OCI-M2 (cell line): ENCODE data around the gene HYAL2.
A peak's percentile ranks its signal among the peaks of the same experiment; 100 is the strongest.

Source experiments
- DNase-seq: peaks from one replicate; lab custom pipeline; 2025; ENCODE audit not compliant: unreplicated experiment; lab: John Stamatoyannopoulos, UW

The HYAL2 gene

DNA sequence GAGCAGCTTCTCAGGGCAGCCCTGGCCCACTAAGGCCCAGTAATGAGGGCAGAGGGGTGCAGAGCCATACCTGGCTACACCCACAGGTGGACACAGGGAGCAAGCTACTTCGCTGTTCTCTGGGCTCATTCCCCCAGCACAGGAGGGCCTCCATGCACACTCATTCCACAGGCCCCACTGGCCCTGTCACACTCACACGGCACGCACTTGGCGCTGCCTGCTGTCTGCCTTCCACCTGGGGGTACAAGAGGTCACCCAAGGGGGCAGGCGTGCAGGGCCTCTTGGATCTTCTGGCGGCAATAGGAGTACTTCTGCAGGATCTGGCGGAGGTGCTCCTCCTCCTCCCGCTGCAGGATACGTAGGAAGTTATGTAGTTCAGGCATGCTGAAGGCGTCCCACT, 7.8 kb upstream of the HYAL2 start:
- DNase-seq, result no peak

DNA sequence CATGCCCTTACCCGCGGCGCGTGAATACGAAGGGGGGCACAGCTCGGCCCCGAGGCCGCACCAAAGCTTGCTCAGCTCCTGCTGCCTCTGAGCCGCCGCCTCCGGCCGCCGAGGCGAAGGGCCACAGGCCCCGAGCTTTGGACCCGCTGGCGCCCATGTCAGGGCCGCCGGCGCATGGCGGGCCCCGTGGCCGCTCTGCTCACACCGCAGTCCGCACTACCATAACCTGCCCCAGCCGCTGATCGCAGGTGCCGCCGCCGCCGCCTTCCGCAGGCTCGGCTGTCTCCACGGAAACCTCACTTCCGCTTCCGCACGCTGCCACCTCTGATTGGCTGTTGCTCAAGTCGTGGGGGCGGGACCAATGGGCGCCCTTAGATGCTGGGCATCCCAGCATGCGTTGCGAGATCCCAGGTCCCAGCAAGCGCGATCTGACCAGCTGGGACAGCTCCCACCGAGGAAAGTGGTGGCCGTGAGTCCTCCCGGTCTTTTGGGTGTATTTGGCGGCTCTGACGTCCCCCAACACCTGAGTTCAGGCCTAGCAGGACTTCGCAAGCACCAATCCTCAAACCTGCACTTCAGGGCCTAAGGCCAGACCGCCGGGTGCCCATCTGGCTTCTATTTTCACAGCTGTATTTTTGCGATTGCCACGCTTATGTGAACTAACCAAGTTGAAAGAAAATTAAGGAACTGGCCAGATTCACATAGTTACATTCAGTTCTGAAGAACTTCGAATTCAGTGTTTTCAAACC, 5.6 kb upstream of the HYAL2 start, which contains the start of gene TUSC2:
Gene TUSC2, minus strand, starts transcription at position 281 of the 749 bp plus-strand sequence. Its CDS starts 124 bp downstream, at position 157.
- peak; percentile 79 for DNase-seq

DNA sequence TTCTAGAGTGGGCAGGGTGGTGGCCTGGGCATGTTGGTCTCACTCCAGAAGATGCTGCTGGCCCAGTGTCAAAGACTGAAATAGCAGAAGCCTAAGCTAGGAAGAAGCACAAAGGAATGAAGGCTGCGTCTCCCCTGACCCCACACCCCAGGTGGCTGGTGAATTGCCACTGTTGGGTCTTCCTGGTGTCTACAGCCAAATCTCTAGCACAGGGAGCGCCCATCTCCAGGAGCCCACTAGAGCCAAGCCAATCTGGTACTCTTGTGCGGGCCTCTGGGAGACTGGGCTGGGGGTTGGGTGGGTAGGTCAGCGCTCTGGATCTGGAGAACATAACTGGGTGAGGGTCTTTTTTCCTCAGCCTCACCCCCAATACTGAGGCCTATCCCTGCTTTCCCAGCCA, 4.6 kb upstream of the HYAL2 start:
- DNase-seq, result no peak

DNA sequence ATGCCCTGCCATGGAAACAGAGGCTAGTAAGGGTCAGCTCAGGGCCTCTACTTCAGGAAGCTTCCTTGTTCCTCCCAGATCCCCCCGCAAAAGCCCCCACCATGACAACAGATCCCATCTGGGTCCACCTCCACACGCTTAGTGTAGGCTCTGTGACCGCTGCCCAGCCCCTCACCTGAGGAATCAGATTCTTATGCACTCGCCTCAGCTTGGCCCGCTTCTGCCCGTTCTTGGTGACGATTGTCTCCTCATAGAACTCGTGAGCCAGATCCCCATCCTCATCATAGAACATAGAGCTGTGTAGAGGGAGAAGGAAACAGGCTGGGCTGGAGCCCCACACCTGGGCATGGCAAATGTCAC, 3.6 kb upstream of the HYAL2 start:
- DNase-seq, result no peak

DNA sequence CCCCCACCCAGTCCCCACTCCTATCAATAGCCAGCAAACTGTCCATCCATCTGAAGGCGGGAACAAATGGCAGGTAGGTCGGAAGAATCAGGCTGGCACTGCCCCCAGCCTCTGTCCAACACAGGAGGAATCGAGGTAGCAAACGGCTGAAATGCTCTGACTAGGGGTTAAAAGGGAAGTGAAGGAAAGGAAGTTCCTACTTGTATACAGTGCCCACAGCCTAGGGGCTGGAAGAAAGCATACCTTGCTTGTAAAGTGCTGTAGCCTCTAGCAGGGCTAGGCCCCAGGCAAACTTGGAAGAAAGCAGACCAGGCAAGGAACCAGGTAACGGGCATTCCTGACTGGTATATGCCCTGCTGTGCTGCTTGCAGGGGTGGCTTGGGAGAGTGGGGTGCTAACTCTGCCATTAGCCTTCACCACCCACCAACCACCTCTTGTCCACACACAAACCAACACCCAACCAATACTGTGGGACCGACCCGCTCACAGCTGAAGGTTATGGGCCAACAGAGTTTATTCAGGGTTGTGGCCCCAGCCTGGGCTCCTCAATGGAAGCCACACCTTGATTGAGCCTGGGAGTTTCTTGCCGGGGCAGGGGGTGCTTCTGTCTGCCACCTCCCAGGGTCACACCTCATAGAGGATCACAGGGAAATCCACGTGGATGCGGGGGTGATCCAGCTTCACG, 3.1 kb upstream of the HYAL2 start:
- no peak for DNase-seq

DNA sequence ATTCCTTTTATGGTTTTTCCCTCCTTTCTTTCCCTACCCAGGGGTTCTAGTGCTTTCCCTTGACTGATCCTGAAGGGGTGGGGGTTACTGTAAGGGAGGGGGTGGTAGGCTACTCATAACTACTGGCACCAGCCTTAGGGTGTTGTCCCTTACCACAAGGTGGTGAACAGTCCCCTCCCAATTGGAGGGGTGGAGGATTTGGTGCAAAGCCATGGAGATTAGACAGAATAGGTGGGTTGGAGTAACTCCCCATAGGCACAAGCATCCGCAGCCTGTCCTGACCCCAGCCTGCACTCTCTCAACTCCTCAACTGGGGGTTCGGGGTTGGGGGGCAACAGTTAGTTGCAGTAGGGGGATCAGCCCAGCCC, 2.6 kb upstream of the HYAL2 start:
- no peak for DNase-seq

DNA sequence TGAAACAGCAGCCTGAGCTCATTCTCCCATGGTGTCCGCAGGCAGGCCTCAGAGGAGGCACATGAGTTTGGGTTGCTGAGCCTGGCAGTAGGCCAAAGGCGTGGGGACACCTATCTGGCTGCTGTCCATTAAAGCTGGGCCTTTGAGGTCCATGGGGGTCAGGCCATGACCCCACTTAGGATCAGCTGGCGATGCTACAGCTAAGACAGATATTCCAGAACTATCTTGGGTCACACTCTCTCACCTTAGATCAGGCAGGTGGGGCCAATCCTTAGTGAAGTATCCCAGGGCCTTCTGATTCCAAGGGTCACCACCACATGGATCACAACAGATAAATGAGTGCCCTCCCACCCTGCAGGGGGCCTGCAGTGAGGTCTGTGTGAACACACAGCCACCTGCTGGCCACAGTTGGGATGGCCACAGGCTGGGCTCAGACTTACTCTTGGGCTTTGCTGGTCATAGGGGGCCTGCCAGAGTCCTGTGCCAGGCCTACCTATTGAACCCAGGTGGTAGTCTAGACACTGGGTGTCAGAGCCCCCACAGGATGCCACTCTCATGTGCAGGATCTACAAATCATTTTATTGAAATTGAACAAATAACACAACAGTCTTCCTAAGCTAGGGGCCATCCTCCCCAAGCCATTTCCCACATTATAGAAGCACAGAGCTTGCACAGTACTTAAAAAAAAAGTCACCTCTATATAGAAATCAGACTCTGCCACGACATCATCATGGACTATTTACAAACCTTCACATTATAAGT, 2.0 kb upstream of the HYAL2 start:
- DNase-seq, result peak; percentile 47

DNA sequence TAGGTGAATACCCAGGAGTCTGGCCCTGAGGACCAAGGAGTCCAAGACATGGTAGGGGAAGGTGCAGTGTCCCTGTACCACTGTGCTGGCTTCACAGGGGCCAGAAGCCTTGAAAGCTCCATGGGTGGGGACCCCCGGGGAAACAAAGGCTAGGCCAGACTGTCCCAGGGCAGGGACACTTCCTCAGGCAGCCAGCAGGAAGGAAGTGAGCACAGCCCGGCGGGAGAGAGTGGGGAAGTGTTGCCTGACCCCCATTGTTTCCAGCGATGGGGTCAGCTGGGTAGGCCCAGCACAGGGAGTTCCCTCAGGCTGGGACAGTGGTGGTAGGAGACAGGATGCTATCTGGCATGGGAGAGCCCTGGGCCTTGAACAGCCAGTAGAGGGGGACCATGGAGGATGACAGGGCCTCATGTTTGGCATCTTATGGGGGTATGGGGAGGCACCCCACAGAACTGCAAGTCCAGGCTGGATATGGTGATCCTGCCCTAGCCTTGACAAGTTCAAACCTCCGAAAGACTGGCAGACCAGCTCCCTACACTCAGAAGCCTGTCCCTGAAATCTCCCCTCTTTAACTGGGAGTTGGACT, 1.2 kb upstream of the HYAL2 start:
- DNase-seq, result no peak

DNA sequence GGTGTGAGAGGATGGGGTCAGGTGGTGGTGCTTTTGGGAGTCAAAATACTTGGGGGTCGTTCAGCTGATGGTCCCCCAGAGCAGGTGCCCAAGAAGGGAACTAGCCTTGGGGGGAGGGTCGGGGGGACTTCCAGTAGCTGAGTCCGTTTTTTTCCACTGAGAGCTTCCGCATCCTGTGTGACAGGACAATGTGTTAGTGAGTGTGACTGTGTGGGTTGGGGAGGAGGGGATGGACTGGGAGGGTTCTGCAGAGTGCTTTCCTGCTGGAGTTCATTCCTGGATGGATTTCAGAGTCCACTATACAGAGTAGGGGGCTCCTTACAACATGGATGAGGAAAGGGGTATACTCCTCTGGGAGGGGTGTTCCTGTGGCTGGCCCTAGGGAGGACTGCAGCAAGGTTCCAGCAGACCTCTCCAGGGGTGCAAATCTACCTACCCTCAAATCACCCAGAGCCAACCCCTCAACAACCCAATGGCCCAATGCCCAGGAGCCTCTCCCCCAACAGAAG, 601 bp upstream of the HYAL2 start:
- DNase-seq, result no peak

DNA sequence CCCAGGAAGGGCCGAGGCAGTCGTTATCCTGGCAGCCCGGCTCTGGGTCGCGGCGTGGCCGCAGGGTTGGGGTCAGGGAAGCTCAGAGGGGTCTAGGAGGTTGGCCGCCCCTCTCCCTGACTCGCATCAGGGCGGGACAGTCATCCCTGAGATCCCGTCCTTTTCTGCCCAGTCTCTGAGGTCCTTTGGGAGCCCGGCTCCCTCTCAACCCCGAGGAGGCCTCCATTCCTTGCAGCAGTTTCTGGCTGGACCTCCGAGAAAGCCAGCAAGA, 495 bp downstream of the HYAL2 start:
- no peak for DNase-seq

DNA sequence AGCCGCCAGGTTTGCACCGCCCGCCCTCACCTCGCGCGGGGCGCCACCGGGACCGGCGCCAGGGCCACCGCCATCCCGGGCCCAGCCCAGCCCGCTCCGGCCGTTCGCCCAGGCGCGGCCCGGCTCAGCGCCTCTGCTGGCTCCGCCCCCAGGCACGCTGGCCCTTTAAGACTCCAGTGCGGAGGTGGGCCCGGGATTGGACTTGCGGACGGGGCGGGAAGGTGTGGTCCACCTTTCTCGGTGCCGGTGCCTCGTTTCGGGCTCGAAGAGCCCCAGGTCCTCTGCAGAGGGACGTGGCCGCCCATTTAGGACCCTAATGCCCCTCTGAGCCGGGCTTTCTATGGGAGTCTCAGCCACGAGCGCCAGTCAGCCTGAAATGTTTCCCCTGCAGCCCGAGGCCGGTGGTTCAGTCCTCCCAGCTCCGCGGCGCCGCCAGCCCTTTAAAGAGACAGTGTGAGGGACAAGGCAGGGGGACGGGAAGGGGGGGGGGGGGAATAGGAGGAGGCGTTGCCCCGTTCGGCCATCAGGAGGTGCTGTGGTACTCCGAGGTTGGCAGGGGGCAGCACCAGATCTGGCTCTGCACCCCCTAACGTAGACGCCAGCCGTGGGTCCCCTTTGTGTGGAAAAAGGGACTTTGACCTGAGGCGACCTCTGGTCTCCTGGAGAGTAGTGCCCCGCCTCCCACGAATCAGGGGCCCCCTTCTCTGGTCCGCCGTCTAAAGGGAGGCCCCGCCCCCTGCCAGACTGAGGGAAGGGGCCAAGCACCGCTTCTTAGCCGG, 1.0 kb downstream of the HYAL2 start:
- DNase-seq, result peak; percentile 61

DNA sequence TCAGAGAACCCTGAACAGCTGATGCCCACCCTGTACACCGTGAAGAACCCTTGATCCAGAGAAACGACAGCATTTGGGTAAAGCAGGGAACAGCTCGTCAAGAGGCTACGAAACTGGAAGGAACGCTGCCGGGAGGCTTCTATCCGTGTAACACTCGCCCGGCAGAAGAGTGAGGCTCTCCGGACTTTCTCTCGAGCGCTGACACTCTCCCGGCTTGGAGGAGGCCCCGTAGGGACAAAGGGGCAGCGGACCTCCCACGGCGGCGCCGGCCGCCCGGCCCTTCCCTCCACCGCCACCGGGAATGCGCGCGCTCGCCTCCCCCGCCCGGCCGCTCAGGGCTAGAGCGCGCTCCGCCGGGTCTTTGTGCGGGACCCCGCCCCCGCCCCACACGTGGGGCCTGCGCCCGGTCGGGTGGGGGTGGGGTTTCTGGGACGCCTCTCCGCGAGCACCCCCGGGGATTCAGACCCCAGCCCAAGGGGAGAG, 1.7 kb downstream of the HYAL2 start:
- no peak for DNase-seq

DNA sequence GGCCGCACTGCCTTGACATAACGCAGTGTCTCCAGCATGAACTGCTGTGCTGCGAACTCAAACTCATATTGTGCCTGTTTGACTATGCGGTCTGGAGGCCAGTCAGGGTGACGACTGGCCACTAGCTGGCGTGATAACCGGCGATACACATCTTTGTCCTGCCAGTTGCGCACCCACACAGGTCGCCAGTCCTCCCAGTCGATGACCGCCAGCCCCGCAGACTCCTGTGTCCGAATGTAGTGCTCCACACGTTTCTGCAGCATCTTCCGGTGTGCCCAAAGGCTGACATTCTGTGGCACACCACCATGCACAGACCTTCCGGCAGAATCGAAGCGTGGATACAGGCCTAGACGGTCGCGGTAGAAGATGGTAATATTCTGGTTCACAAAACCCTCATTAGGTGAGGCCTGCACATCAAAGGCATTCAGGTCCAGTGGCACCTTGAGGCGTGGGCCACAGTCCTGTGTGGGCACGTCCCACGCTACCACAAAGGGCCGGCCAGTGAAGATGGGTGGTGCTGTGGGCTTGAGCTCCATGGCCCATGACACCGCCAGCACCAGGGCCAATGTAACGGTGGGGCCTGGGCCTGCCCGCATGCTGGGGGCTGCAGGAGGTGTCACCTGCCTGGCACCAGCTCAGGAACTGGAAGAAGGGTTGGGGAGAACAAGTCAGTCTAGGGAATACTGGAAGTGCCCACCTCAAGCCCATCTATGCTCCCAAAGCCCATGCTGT, 2.5 kb downstream of the HYAL2 start:
- DNase-seq, result no peak

DNA sequence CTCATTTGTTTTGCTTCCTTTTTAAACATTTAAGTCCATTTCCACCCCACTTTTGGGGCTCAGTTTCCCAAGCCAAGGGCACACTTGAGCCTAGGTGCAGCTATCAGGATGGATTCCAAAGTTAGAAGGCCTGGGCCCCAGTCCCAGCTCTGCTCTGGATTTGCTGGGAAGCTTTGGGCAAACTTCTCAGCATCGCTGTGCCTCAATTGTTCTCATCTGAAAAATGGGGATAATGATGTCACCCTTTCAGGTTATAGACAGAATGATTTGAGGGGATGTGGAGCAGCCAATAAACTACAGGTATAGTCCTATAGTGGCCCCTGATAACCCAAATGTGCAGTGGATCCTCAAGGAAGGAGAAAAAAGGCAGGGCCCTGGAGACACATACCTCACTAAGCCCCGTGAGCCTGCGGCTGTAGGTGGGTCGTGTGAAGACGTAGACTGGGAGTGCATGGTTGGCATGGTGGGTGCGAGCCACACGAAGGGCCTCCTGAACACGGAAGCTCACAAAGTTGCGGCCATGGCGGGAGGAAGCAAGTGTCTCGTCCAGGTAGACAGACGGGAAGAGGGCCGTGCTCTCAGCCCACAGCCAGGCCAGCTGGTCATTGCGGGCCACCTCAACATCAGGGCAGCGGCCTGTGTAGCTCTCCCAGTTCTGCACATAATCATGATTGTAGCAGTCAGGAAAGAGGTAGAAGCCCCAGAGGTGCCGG, 3.2 kb downstream of the HYAL2 start:
- DNase-seq, result no peak

DNA sequence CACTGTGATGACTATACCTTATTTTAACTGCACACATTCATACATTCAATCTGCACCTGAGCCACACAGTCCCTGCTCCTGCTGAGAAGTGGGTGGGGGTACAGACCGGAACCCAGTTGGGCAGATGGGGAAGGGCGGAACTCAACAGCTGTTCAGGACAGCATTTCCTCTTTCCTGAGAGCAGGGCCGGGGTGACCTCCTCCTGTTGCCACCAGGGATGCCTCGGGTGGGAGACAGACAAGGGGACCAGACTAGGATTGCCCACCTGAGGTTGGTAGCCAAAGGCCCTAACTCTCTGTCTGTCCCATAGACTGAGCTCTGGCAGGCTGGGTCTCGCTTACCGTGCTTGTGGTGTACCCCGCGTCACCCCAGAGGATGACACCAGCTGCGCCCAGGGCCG, 3.9 kb downstream of the HYAL2 start:
- no peak for DNase-seq

DNA sequence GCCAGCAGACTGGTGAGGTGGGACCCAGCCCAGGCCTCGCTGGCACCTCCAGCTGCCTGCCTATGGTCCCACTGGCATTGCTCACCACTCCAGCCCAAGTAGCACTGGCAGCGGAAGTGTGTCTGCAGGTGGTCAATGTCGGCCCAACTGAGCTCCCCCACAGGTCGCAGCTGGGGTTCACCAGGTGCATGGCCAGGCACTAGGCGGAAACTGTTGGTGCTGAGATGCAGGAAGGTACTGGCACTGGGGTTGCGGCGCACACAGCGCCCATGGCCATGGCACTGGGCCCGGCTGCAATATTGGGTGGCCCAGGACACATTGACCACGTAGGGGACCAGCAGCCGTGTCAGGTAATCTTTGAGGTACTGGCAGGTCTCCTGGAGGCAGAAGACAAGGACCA, 4.4 kb downstream of the HYAL2 start:
- no peak for DNase-seq

DNA sequence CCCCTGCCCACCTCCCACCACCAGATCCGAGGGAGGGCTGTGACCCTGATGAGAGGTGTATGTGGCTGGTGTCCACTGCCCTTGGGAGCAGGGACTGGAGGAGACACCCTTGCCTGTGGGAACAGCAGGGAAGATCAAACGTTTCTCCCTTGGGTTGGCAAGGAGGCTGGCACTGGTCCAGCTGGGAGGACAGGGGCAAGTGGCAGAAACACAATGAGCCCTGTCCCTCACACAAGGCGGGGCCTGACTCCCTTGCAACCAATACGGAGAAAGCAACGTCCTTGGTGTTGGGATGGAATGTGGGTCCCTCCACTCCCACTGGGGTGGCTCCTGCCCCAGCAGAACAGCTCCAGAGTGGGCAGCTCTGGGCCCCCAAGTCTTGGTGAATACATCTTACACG, 5.2 kb downstream of the HYAL2 start:
- no peak for DNase-seq

DNA sequence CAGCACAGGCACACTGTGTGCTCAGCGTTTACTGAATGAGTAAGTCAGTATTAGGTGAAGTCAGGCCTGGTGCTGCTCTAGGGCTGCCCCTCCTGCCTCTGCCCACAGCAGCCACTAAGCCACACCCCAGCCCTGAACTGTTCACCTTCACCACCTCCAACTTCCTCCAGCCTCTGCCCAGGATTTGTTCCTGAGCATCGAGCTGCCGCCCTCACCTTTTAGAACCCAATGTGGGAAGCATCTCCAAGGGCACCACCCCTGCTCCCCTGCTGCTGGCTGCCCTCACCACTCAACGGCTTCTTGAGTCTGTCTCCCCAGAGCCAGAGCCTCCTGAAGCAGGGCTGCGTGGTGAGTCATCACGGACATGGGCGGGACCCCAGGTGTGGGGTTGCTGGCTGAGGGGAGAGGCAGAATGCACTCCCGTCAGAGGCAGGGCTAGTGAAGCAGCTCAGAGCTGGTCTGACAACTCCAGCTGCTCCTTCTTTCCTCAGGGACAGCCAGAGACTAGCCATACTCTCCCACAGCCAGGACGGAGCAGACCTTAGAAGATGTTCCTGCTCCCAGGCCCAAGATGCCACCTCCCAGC, 5.8 kb downstream of the HYAL2 start:
- DNase-seq, result no peak

DNA sequence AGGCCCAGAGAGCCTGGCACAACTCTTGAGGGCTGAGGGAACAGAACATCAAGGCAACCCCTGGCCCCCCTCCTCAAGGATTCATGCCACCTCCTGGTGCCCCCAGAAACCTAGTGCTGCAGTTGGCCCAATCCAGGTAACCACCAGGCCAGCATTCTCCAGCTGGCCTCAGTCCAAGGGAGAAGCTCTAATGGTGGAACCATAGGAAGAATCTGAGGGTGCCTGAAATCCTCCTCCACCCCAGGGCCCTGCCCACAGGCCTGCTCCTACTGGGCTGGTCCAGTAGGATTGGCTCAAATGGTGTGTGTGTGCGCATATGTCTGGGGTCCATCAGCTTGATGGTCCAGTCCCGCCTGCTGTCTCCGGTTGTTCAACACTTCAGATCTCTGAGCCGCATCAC, 7.7 kb downstream of the HYAL2 start:
- no peak for DNase-seq
